DMS53 treated with DMSO at 0.1 percent for 48 hours (cell line): ENCODE data around the gene RTKN.
A peak's percentile ranks its signal among the peaks of the same experiment; 100 is the strongest.
"Not testable (repeated sequence)": the region's sequence is repeated elsewhere in the genome, so short reads cannot be mapped to it uniquely, and the experiment has no call there.

ENCODE experiments used
- DNase-seq: peaks from one replicate; lab custom pipeline; 2025; ENCODE audit not compliant: unreplicated experiment; lab: John Stamatoyannopoulos, UW

Gene RTKN

GRCh38 chr2:74441690-74442482 is at the start of gene RTKN:
RTKN (minus strand) TSS chr2:74441937; CDS start chr2:74441816, 121 bp downstream.
- peak; percentile 73 for DNase-seq

- no peak for DNase-seq
Observed at GRCh38 chr2:74489906-74490305, 48.2 kb upstream of the RTKN start.

GRCh38 chr2:74488643-74489481 is 47.1 kb upstream of the RTKN start:
- no peak for DNase-seq

GRCh38 chr2:74486141-74486540 is 44.4 kb upstream of the RTKN start:
- DNase-seq = no peak

- not testable (repeated sequence) for DNase-seq
Observed at GRCh38 chr2:74483675-74484164, 42.0 kb upstream of the RTKN start.

- DNase-seq = peak; percentile 95
Observed at GRCh38 chr2:74482801-74483674, 41.3 kb upstream of the RTKN start, which contains the start of the genes CCDC142 and TTC31. CCDC142 (minus strand) TSS chr2:74482998; CDS start chr2:74482837, 161 bp downstream. TTC31 (plus strand) TSS chr2:74483081; CDS start chr2:74483096, 15 bp downstream.

- no peak for DNase-seq
Observed at GRCh38 chr2:74481961-74482800, 40.4 kb upstream of the RTKN start.

- no peak for DNase-seq
Observed at GRCh38 chr2:74481431-74481830, 39.7 kb upstream of the RTKN start.

GRCh38 chr2:74474899-74475298 is 33.2 kb upstream of the RTKN start:
- DNase-seq = no peak

- DNase-seq = no peak
Observed at GRCh38 chr2:74474481-74474880, 32.7 kb upstream of the RTKN start.

GRCh38 chr2:74472945-74473258 is 31.2 kb upstream of the RTKN start:
- DNase-seq = no peak

GRCh38 chr2:74472086-74472944 is 30.6 kb upstream of the RTKN start, which contains the start of gene MRPL53:
MRPL53 (minus strand) TSS chr2:74472680; CDS start chr2:74472660, 20 bp downstream.
- peak; percentile 87 for DNase-seq

- DNase-seq = no peak
Observed at GRCh38 chr2:74471332-74472065, 29.8 kb upstream of the RTKN start.

- DNase-seq = not testable (repeated sequence)
Observed at GRCh38 chr2:74470742-74471141, 29.0 kb upstream of the RTKN start.

GRCh38 chr2:74464406-74464805 is 22.7 kb upstream of the RTKN start:
- DNase-seq = no peak

- DNase-seq = no peak
Observed at GRCh38 chr2:74462786-74463105, 21.0 kb upstream of the RTKN start.

- DNase-seq = no peak
Observed at GRCh38 chr2:74462054-74462785, 20.5 kb upstream of the RTKN start.
